ENCODE results near the gene DBX2.
"Not testable (repeated sequence)": the region's sequence is repeated elsewhere in the genome, so short reads cannot be mapped to it uniquely, and the experiment has no call there.

The DBX2 gene

DNA sequence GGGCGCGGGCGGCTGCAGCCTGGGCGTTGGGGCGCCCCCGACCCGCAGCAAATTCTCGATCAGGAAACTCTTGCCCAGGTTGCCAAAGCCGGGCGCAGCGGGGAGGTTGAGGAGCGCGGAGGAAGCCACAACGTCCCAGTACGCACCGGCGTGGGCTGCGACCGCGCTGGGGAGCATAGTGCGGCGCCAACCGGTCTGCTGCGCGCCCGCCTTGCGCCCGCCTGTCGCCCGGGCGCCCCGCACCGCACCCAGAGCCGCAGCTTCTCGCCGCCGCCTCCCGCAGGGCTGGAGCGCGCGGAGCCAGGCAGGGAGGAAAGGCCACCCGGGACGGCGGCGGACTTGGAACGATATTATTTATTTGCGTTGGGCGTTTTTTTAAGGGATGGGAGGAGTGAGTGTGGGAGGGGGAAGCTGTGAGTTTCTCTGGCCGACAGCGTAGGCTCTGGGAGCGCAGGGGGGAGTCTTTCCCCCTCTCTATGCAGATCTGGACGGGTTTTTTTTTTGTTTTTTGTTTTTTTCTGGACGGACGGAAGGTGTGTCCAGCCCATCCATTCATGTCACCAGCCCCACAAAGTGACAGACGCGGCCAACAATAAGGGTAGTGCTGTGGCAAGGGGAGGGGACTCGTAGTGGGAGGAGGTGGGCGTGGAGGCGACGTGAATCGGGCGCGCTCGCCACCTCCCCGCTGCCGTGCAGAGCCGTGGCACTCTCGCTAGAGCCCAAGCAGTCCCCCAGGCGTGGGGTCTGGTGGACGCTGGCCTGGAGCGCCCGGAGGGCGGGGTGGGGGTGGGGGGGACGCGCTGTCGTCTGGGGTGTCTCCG, at the start of gene DBX2:
TSS of gene DBX2 (minus strand) at position 349 of the 821 bp plus-strand sequence. CDS start at position 177, 172 bp downstream.
- no peak for DNase-seq (ENCODE audit: low read depth)

GRCh38 chr12:45098766-45099165, 47.9 kb upstream of the DBX2 start:
- DNase-seq (ENCODE audit: low read depth), result no peak

DNA sequence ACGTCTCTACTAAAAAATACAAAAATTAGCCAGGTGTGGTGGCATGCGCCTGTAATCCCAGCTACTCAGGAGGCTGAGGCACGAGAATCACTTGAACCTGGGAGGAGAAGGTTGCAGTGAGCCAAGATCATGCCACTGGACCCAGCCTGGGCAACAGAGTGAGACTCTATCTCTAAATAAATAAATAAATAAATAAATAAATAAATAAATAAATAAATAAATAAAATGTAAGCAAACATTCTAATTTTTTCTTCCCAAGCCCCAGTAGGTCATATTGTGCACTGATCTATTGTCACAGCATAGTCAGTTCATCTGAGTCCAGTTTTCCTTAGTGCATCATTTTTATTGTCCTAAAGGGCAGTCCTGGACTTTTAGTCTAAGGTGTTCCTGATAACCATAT, 44.5 kb upstream of the DBX2 start:
- not testable (repeated sequence) for DNase-seq (ENCODE audit: low read depth)

- DNase-seq (ENCODE audit: low read depth), result no peak
Measured at GRCh38 chr12:45093051-45093450, 42.2 kb upstream of the DBX2 start.

- DNase-seq (ENCODE audit: low read depth), result no peak
Measured at GRCh38 chr12:45089411-45090075, 38.6 kb upstream of the DBX2 start.

GRCh38 chr12:45088608-45089007, 37.7 kb upstream of the DBX2 start:
- no peak for DNase-seq (ENCODE audit: low read depth)

GRCh38 chr12:45084248-45084647, 33.3 kb upstream of the DBX2 start:
- DNase-seq (ENCODE audit: low read depth), result not testable (repeated sequence)

DNA sequence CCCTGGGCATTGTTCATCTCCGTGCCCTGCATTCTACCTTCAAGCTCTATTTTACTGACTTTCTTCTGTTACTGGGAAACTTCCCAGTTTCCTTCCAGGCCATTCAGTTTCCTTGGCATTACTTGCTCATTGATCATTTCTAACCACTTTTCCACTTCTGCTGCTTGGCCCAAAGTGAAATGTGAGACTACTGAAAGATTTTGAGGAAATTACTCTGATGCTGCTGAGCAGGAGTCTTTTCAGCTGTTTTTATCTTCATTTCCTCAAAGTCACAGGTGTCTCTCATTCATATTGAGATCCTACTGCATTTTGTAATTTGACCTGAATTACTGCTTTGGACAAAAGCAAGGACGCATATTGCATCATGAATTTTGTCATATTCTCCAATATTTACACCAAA, 26.4 kb upstream of the DBX2 start:
- no peak for DNase-seq (ENCODE audit: low read depth)

- DNase-seq (ENCODE audit: low read depth), result no peak
Measured at GRCh38 chr12:45076417-45077026, 25.6 kb upstream of the DBX2 start.

GRCh38 chr12:45075587-45076282, 24.8 kb upstream of the DBX2 start:
- no peak for DNase-seq (ENCODE audit: low read depth)

DNA sequence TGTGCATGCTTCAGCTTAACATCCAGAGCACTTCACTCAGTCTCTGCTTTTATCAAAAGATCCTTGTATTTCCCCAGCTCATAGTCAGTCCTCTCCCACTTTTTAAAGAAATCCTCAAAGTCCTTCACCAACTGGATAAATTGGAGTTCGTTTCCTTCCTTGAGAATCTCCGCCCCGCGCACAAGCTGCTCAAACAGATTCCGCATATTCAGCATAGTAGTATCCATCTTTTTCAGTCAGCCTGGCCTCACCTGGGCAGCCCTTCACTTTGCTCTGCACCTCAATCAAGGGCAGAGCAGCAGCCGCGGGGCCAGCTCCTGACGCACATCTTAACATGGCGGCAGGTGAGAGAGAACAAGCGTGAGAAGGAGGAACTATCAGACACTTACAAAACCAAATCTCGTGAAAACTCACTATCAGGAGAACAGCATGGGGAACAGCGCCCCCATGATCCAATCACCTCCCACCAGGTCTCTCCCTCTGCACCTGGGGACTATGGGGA, 14.3 kb upstream of the DBX2 start:
- no peak for DNase-seq (ENCODE audit: low read depth)

DNA sequence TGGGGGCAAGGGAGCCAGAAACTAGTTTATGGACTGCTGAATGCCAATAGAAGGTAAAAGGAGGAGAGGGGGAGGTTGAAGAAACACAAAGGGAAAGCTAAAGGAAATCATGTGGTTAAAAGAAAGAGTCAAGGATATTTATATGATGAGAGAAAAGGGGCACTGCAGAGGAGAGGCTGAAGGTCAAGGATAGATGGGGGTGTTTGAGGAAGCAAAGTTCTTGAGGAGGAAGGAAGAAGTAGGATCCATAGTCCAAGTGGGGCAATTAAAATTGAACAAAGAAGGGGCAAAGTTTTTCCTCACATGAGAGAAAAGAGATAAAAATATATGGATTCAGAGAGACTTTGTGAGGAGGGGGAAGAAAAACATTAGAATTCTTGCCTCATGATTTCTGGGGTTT, 10.1 kb upstream of the DBX2 start:
- DNase-seq (ENCODE audit: low read depth), result no peak

- no peak for DNase-seq (ENCODE audit: low read depth)
Measured at GRCh38 chr12:45051572-45052125, 750 bp upstream of the DBX2 start.

DNA sequence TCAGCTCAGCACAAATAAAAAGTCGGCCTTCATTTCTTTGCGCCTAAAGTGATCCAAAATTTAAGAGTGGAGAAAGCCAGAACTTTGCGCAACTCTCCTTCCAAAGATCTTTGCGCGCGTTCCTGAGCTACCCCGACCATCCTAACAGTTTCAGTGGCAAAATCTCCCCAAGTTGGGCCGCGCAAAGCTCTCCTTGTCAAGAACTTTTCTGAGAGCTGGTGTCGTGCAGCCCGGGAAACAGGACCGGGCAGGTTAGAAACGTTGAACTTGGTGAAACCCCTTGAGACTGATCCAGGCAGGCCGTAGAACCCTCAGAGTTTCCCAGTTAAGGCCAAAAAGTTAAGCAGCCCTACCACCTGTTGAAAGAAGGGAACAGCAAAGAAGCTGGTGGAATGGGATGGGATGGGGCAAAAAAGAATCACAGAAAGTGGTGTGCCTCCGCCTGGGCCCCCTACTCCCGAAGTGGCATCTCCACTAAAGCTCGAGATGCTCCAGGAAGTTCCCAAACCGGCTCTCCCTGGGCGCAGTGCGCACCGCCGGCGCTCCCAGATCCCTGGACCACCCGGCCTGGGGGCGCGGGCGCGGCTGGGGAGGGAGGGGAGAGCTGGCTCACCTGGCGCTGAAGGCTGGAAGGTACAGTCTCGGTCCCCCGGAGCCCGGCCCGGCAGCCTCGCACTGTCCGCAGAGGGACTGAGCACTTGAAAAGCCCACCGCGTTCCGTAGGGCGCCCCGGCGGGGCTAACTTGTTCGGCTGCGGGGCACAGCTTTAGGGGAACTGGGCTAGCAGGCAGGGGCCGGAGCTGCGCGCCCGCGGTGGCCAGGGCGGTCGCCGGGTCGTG, 768 bp downstream of the DBX2 start:
- no peak for DNase-seq (ENCODE audit: low read depth)

- no peak for DNase-seq (ENCODE audit: low read depth)
Measured at GRCh38 chr12:45042599-45042998, 8.3 kb downstream of the DBX2 start.

- DNase-seq (ENCODE audit: low read depth), result no peak
Measured at GRCh38 chr12:45040977-45041376, 9.9 kb downstream of the DBX2 start.

GRCh38 chr12:45039757-45040156, 11.1 kb downstream of the DBX2 start:
- no peak for DNase-seq (ENCODE audit: low read depth)

GRCh38 chr12:45034861-45035265, 16.0 kb downstream of the DBX2 start:
- no peak for DNase-seq (ENCODE audit: low read depth)

DNA sequence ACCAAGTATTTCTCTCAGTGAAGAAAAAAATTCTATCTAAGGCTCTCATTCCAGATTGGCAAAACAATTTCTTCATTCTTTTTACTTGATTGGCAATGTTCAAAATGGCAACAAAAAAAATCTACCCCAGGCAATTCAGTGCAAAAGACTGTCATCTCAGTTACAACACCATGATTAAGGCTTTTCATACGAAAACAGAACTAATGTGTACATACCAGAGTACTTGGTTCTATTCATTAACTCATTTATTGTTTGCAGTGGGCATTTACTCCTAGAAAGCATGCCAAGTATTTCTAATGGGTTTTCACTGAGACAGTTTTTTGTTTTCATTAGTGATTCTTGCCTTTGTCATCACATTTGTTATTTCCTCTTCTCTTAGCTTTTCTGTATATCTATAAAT, 33.0 kb downstream of the DBX2 start:
- DNase-seq (ENCODE audit: low read depth), result no peak

- DNase-seq (ENCODE audit: low read depth), result no peak
Measured at GRCh38 chr12:45014396-45014795, 36.5 kb downstream of the DBX2 start.

- no peak for DNase-seq (ENCODE audit: low read depth)
Measured at GRCh38 chr12:45012749-45013148, 38.1 kb downstream of the DBX2 start.
